Effector memory CD8-positive, alpha-beta T cell (primary cell): ENCODE measurements around the gene NAV2.
A peak's percentile ranks its signal among the peaks of the same experiment; 100 is the strongest.

Experiments used
- ATAC-seq: fragments of 150-1000 bp; cut with Tn5 transposase; replicated peaks from 2 replicates; pipeline ENCODE4 v1.10.0; 2021; ENCODE audit warnings: mild to moderate bottlenecking, moderate library complexity
- DNase-seq, 3 experiments: peaks; one replicate each; pipeline ENCODE4 v3.0.0; 2021
- H3K27ac Mint-ChIP-seq, 2 donors: one replicate each; pipeline ENCODE4 v1.8.0; 2022; ENCODE audit warnings: mild to moderate bottlenecking in 2 of 2, mixed read lengths in 2 of 2, moderate library complexity in 2 of 2
- H3K27me3 Mint-ChIP-seq, 2 donors: one replicate each; pipeline ENCODE4 v1.8.0; 2022; ENCODE audit warnings: mixed read lengths in 2 of 2
- H3K36me3 Mint-ChIP-seq: one replicate; pipeline ENCODE4 v1.8.0; 2022; ENCODE audit warnings: mild to moderate bottlenecking, moderate library complexity, mixed read lengths; ENCODE audit not compliant: insufficient read depth
- H3K4me1 Mint-ChIP-seq, 2 donors: one replicate each; pipeline ENCODE4 v1.8.0; 2022; ENCODE audit warnings: low read depth in 2 of 2, mixed read lengths in 2 of 2
- H3K4me3 Mint-ChIP-seq, 2 donors: one replicate each; pipeline ENCODE4 v1.8.0; 2022; ENCODE audit warnings: mild to moderate bottlenecking in 2 of 2, mixed read lengths in 2 of 2, moderate library complexity in 2 of 2
- H3K9me3 Mint-ChIP-seq, 2 donors: one replicate each; pipeline ENCODE4 v1.8.0; 2022; ENCODE audit warnings: mixed read lengths in 2 of 2

Gene NAV2

GRCh38 chr11:19821412-19821875, 108.8 kb downstream of the NAV2 start:
- H3K36me3 Mint-ChIP-seq, result no peaks in the 10 kb centered on the region
- DNase-seq (no peak), ATAC-seq (no peak)
- H3K4me3 Mint-ChIP-seq, result no peak overlapping the region
- peaks cover 30 to 38% of the 10 kb centered on the region in 2 donors for H3K27me3 Mint-ChIP-seq
- no peaks in the 10 kb centered on the region for H3K9me3 Mint-ChIP-seq
- H3K4me1 Mint-ChIP-seq, result no peaks in the 10 kb centered on the region
- H3K27ac Mint-ChIP-seq, result no peak overlapping the region

GRCh38 chr11:19821993-19822392, 109.4 kb downstream of the NAV2 start:
- H3K27me3 Mint-ChIP-seq, result peaks cover 30 to 38% of the 10 kb centered on the region in 2 donors
- no peaks in the 10 kb centered on the region for H3K4me1 Mint-ChIP-seq
- H3K4me3 Mint-ChIP-seq, result no peak overlapping the region
- no peaks in the 10 kb centered on the region for H3K9me3 Mint-ChIP-seq
- H3K27ac Mint-ChIP-seq, result no peak overlapping the region
- DNase-seq (no peak), ATAC-seq (no peak)
- no peaks in the 10 kb centered on the region for H3K36me3 Mint-ChIP-seq

DNA sequence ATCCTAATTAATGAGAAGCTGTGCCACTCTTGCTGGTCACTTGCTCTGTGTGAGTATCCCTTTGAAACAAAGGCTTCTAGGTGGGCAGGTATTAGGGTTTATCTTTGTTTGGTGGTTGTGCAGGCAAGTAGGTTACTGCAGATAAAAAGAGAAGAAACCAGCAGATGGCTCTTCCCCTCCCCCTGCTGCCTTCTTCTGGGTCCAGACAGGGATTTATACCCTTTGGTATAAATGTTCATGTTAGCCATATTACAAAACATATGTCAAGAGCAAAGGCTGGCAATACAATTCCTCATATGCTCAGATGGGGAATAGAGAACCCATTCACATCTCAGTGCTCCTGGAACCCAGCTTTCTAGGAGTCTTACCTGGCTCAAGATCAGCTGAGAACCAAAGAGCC, 109.9 kb downstream of the NAV2 start:
- no peak overlapping the region for H3K4me3 Mint-ChIP-seq
- H3K27me3 Mint-ChIP-seq, result peaks cover 30 to 37% of the 10 kb centered on the region in 2 donors
- H3K9me3 Mint-ChIP-seq, result no peaks in the 10 kb centered on the region
- no peaks in the 10 kb centered on the region for H3K36me3 Mint-ChIP-seq
- DNase-seq (no peak), ATAC-seq (no peak)
- H3K27ac Mint-ChIP-seq, result no peak overlapping the region
- no peaks in the 10 kb centered on the region for H3K4me1 Mint-ChIP-seq

DNA sequence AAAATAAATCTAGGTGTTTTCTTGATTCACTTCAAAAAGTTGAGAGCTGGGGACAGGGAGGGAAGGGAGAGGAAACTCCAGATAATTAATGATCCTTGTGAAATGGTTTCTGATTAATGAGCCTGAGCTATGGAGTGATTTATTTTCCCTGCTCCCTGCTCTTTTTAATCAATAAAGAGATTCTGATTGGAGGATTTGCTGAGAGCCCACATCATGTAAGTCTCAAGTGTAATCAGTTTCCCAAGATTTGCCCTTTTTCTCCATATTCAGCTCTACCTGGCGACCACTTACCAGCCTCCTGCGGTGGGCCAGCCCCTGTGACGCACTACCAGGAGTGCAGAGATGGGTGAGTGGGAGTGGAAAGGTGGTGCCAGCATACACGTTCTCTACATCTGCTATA, 114.0 kb downstream of the NAV2 start:
- Mint-ChIP-seq H3K4me3 (no peak overlapping the region), H3K9me3 (no peaks in the 10 kb centered on the region)
- no peak for ATAC-seq

DNA sequence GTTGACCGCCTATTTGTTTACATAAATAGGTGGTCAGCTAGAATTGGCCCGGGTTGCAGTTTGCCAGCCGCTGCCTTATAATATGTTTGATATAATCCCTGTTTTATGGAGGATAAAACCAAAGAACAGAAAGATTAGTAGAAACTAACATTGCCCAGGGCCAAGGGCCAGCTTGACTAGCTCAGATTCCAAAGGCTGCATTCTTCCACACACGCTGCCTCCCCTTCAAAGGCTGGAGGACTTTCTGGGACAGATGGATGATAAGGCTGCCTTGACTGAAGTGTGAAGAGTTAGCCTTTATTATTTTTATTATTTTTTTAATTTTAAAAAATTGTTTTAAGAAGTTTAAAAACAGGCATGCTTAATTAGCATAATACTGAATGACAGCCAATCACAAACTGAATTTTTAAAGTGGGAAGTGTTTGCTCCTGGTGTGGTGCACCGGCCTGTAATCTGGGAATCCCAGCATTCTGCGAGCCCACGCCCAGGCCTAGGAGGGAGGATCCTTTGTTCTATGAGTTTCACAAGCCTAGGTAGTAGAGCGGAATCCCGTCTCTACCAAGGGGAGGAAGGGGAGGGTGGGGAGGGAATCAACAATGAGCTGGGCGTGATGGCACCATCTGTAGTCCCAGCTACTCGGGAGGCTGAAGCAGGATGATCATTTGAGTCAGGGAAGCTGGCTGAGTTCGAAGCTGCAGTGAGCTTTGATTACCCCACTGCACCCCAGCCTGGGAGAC, 114.9 kb downstream of the NAV2 start:
- Mint-ChIP-seq H3K4me1 (no peaks in the 10 kb centered on the region), H3K27me3 (peaks cover 5 to 9% of the 10 kb centered on the region in 2 donors), H3K27ac (no peak overlapping the region), H3K9me3 (no peaks in the 10 kb centered on the region), H3K36me3 (no peaks in the 10 kb centered on the region), H3K4me3 (peak overlapping the region in 1 of 2 donors; percentile 37)
- no peak for DNase-seq
- no peak for ATAC-seq

More for the DNA sequence above, 114.0 kb downstream of the NAV2 start:
- Mint-ChIP-seq H3K36me3 (no peaks in the 10 kb centered on the region), H3K4me1 (no peaks in the 10 kb centered on the region), H3K27me3 (peaks cover 9 to 10% of the 10 kb centered on the region in 2 donors), H3K27ac (no peak overlapping the region)
- no peak for DNase-seq

DNA sequence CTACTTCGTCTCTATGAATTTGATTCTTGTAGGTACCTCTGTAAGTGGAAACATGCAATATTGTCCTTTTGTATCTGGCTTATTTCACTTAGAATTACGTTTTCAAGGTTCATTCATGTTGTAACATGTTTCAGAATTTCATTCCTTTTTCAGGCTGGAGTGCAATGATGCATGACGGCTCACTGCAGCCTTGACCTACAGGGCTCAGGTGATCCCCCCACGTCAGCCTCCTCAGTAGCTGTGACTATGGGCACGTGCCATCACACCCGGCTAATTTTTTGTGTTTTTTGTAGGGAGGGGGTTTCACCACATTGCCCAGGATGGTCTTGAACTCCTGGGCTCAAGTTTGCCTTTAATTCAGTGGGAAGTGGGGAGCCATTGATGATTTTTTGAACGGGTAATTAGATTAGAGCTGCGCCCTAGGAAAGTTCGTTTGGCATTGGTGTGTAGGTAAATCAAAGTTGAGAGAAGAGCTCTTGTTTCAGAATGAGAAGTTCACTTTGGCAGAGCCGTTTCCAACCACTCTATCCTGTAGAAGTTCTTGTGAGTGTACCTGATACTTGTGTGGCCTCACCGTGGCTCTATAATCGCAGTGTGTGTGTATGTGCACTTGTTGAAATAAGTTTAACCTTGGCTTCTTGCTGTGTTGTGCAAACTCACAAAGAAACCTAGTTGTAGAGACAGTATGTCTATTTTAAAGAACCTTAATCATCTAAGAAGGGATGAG, 115.9 kb downstream of the NAV2 start:
- Mint-ChIP-seq H3K9me3 (no peaks in the 10 kb centered on the region), H3K27me3 (peaks cover 3 to 6% of the 10 kb centered on the region in 2 donors), H3K4me3 (no peak overlapping the region), H3K27ac (no peak overlapping the region), H3K36me3 (no peaks in the 10 kb centered on the region), H3K4me1 (no peaks in the 10 kb centered on the region)
- ATAC-seq (no peak), DNase-seq (no peak)

GRCh38 chr11:19829109-19829837, 116.6 kb downstream of the NAV2 start:
- ATAC-seq, result no peak
- no peaks in the 10 kb centered on the region for H3K9me3 Mint-ChIP-seq

DNA sequence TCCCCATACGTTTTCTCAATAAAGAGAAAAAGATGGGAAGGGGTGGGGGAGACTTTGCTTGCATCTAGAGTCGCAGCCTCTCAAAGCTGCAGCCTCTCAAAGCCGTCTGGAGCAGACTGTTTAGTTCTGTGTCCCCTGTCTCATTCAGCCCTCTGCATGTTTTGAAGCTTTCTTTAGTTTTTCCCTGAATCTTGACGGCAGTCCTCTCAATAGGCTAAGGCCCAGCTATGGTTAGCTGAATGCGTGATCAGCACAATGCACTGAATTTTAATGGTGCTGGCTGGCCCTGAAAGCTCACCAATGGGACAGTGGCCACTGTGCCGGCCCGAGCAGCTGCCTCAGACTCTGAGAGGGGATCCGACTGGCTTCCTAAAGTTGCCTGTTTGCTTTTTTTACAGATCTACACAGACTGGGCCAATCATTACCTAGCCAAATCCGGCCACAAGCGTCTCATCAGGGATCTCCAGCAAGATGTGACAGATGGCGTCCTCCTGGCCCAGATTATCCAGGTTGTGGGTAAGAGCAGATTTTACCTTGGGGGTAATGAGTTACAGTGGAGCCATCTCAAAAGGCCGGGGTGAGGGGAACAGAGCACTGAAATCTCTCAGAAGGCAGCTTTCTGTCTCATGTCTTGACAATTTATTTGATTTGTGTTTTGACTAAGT, 119.6 kb downstream of the NAV2 start:
- Mint-ChIP-seq H3K27ac (no peak overlapping the region), H3K4me3 (no peak overlapping the region), H3K27me3 (no peaks in the 10 kb centered on the region), H3K36me3 (no peaks in the 10 kb centered on the region), H3K9me3 (no peaks in the 10 kb centered on the region), H3K4me1 (no peaks in the 10 kb centered on the region)
- DNase-seq, result no peak
- no peak for ATAC-seq

More at GRCh38 chr11:19829109-19829837, 116.6 kb downstream of the NAV2 start:
- DNase-seq, result no peak
- no peaks in the 10 kb centered on the region for H3K4me1 Mint-ChIP-seq
- no peak overlapping the region for H3K4me3 Mint-ChIP-seq
- H3K27me3 Mint-ChIP-seq, result no peaks in the 10 kb centered on the region
- no peak overlapping the region for H3K27ac Mint-ChIP-seq
- no peaks in the 10 kb centered on the region for H3K36me3 Mint-ChIP-seq

DNA sequence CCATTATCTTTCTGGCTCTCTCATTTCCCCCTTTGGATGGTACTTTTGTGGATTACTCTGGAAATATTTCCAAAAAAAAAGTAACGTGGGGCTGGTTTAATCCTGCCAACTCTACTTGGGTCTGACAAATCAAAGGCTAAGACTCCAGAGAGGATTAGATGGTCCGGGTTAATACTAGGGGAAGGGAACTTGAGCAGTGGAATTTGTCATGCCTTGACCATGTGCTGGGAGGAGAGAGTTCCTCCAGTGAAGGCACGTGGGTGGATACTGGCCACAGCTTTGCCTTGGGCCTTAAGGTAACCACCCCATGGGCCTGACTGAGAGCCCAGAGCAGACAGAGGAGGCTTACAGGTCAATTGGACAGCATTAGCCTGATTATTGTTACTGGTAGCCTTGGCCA, 120.3 kb downstream of the NAV2 start:
- Mint-ChIP-seq H3K9me3 (no peaks in the 10 kb centered on the region), H3K27ac (no peak overlapping the region), H3K4me1 (no peaks in the 10 kb centered on the region), H3K36me3 (no peaks in the 10 kb centered on the region), H3K4me3 (no peak overlapping the region), H3K27me3 (peaks cover 0 to 2% of the 10 kb centered on the region in 2 donors)
- ATAC-seq (no peak), DNase-seq (no peak)

DNA sequence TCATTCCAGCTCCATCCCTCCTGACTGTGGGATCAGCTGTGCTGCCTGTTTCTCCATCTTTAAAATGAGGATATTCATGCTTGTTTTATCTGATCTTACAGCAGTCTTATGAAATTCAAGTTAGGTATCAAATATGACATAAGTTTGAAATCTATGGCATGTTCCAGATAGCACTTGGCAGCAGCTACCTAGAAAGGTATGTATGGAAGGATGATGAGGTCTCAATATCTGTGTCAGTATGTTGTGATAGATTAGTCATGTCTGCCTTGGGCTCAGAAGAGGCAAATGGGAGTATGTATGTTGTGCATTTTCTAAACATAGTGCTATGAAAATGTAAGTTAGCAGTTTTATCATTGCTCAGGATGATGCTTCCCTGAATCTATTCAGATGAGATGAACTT, 122.1 kb downstream of the NAV2 start:
- H3K9me3 Mint-ChIP-seq, result no peaks in the 10 kb centered on the region
- H3K27ac Mint-ChIP-seq, result no peak overlapping the region
- ATAC-seq, result no peak
- H3K4me1 Mint-ChIP-seq, result no peaks in the 10 kb centered on the region
- H3K36me3 Mint-ChIP-seq, result no peaks in the 10 kb centered on the region
- peaks cover 0 to 9% of the 10 kb centered on the region in 2 donors for H3K27me3 Mint-ChIP-seq
- H3K4me3 Mint-ChIP-seq, result no peak overlapping the region
- no peak for DNase-seq

GRCh38 chr11:19836666-19837065, 124.0 kb downstream of the NAV2 start:
- Mint-ChIP-seq H3K4me1 (no peaks in the 10 kb centered on the region), H3K36me3 (no peaks in the 10 kb centered on the region), H3K9me3 (no peaks in the 10 kb centered on the region), H3K27me3 (peaks cover 0 to 9% of the 10 kb centered on the region in 2 donors), H3K4me3 (no peak overlapping the region), H3K27ac (no peak overlapping the region)
- DNase-seq, result no peak
- no peak for ATAC-seq

DNA sequence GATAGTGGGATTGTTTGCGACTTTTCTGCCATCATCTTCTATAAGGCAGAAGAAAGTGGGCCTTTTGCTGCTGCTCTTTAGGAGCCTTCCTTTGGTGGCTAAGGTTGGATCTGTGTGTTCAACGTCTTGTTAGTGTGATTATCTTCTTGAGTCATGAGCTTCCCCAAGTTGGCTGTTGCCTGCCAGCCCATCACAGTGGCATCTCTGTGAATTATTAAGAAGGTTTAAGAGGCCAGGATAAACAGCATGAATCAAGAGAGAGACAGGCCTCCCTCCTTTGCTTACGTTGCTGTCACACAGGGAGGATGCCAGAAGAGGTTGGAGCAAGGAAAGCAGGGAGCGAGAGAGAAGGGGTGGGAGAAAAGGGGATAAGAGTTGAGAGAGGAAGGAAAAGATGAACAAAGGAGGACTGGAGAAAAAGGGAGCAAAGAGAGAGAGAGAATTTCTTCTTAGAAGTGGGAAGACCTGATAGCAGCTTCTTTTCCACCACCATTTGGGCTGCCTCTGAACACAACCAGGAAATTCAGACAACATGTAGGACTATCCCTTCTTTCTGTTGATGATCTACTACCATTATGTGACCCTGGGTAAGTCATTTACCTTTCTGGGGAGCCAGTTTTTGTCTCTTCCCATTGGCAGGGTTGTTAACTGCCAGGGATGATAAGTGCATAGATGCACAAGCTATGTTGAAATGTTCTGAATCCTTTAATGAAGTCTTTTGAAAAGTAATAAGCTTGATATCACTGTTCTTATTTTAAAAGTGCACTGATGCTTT, 126.5 kb downstream of the NAV2 start:
- Mint-ChIP-seq H3K27ac (no peak overlapping the region), H3K9me3 (no peaks in the 10 kb centered on the region)
- no peak for DNase-seq

More for the DNA sequence above, 126.5 kb downstream of the NAV2 start:
- ATAC-seq, result no peak
- Mint-ChIP-seq H3K4me1 (no peaks in the 10 kb centered on the region), H3K4me3 (no peak overlapping the region), H3K27me3 (peaks cover 0 to 17% of the 10 kb centered on the region in 2 donors), H3K36me3 (no peaks in the 10 kb centered on the region)
